Liver (tissue), 9 donors: ENCODE data around the gene NTMT1. TPM values are rescaled to one million over a fixed set of nuclear protein-coding genes. Genes with fewer than 3 reads are reported as not detected.
A peak's percentile ranks its signal among the peaks of the same experiment; 100 is the strongest.

Source experiments
- DNase-seq: peaks from one replicate; pipeline ENCODE4 v3.0.0-alpha.2; 2017; ENCODE audit warnings: low spot score
- H3K27ac ChIP-seq, 2 donors: one replicate each; pipeline ENCODE4 v1.7.0; 2013; ENCODE audit warnings: inconsistent platforms in 2 of 2, low read length in 2 of 2, control low read depth in 1 of 2, low read depth in 1 of 2, mild to moderate bottlenecking in 1 of 2
- H3K27me3 ChIP-seq, 4 donors: one replicate each; pipeline versions ENCODE4 v1.6.1 to v1.7.0; 2013; ENCODE audit warnings: low read length in 3 of 4, inconsistent platforms in 1 of 4, mild to moderate bottlenecking in 1 of 4, moderate library complexity in 1 of 4; ENCODE audit not compliant: control insufficient read depth in 4 of 4, insufficient read depth in 4 of 4
- H3K36me3 ChIP-seq, 4 donors: one replicate each; pipeline versions ENCODE4 v1.6.1 to v1.7.0; 2013; ENCODE audit warnings: low read length in 3 of 4, mild to moderate bottlenecking in 3 of 4, low read depth in 1 of 4, moderate library complexity in 1 of 4; ENCODE audit not compliant: control insufficient read depth in 4 of 4, insufficient read depth in 3 of 4
- H3K4me1 ChIP-seq, 4 donors: one replicate each; pipeline versions ENCODE4 v1.6.1 to v1.7.0; 2013; ENCODE audit warnings: low read length in 3 of 4, mild to moderate bottlenecking in 3 of 4, moderate library complexity in 1 of 4; ENCODE audit not compliant: control insufficient read depth in 4 of 4, insufficient read depth in 4 of 4
- H3K4me3 ChIP-seq, 3 donors: one replicate each; pipeline versions ENCODE4 v1.6.1 to v1.7.0; 2013; ENCODE audit warnings: low read length in 3 of 3, control low read depth in 1 of 3, low read depth in 1 of 3, mild to moderate bottlenecking in 1 of 3
- H3K9ac ChIP-seq, 2 donors: one replicate each; pipeline ENCODE4 v1.7.0; 2013; ENCODE audit warnings: low read length in 2 of 2, mild to moderate bottlenecking in 2 of 2, moderate library complexity in 2 of 2, control low read depth in 1 of 2, low read depth in 1 of 2
- H3K9me3 ChIP-seq, 4 donors: one replicate each; pipeline versions ENCODE4 v1.6.1 to v1.7.0; 2013; ENCODE audit warnings: low read length in 3 of 4; ENCODE audit not compliant: control insufficient read depth in 4 of 4
- ATF3 ChIP-seq: IDR thresholded peaks from 2 replicates; pipeline ENCODE4 v1.6.1; 2016; ENCODE audit warnings: antibody characterized with exemption
- CTCF ChIP-seq: fragments of 150-350 bp; IDR thresholded peaks from 2 replicates; pipeline ENCODE4 v1.5.1; 2017; ENCODE audit warnings: improper control_type of control experiment, low read depth, low read length; ENCODE audit not compliant: missing input control
- EGR1 ChIP-seq, 2 donors: IDR thresholded peaks; 2 replicates each; pipeline ENCODE4 v1.6.1; 2016 to 2018; ENCODE audit warnings: antibody characterized with exemption in 2 of 2, low read depth in 2 of 2
- FOXA1 ChIP-seq: IDR thresholded peaks from 2 replicates; pipeline ENCODE4 v1.6.1; 2016; ENCODE audit warnings: antibody characterized with exemption
- FOXA2 ChIP-seq: IDR thresholded peaks from 2 replicates; pipeline ENCODE4 v1.6.1; 2016; ENCODE audit warnings: antibody characterized with exemption
- GABPA ChIP-seq, 2 donors: IDR thresholded peaks in 1 of 2; conservative IDR thresholded peaks in 1 of 2; 2 replicates each; pipeline ENCODE4 v1.6.1; 2016; ENCODE audit warnings: antibody characterized with exemption in 2 of 2, mild to moderate bottlenecking in 1 of 2, moderate library complexity in 1 of 2
- HNF4A ChIP-seq, 2 donors: conservative IDR thresholded peaks; 2 replicates each; pipeline ENCODE4 v1.6.1; 2016; ENCODE audit warnings: antibody characterized with exemption in 2 of 2, mild to moderate bottlenecking in 2 of 2
- JUND ChIP-seq, 2 donors: IDR thresholded peaks; 2 replicates each; pipeline ENCODE4 v1.6.1; 2016; ENCODE audit warnings: antibody characterized with exemption in 2 of 2
- NR2F2 ChIP-seq: IDR thresholded peaks from 2 replicates; pipeline ENCODE4 v1.6.1; 2016; ENCODE audit warnings: antibody characterized with exemption
- RAD21 ChIP-seq, 2 donors: IDR thresholded peaks; 2 replicates each; pipeline ENCODE4 v1.6.1; 2016; ENCODE audit warnings: antibody characterized with exemption in 2 of 2, mild to moderate bottlenecking in 2 of 2
- RXRA ChIP-seq, 2 donors: IDR thresholded peaks; 2 replicates each; pipeline ENCODE4 v1.6.1; 2017 to 2018; ENCODE audit warnings: antibody characterized with exemption in 2 of 2, mild to moderate bottlenecking in 1 of 2
- SP1 ChIP-seq: IDR thresholded peaks from 2 replicates; pipeline ENCODE4 v1.6.1; 2018; ENCODE audit warnings: antibody characterized with exemption, mild to moderate bottlenecking
- ZBTB33 ChIP-seq: IDR thresholded peaks from 2 replicates; pipeline ENCODE4 v1.6.1; 2016; ENCODE audit warnings: antibody characterized with exemption
- WGBS: extraction: QIAGEN DNeasy Blood & Tissue Kit; methylation state at CpG from one replicate; pipeline ENCODE4 v1.1.7; 2013; 5-methylcytosine and 5-hydroxymethylcytosine counted together
- polyA plus RNA-seq, 2 donors: library from polyadenylated mRNA; stranded (reverse) in 1 of 2; unstranded in 1 of 2; fragments of 200-250 nt in 1 of 2; fragments of >200 nt in 1 of 2; fragmentation: Nextera tagmentation in 1 of 2; extraction: Ambion mirVana in 1 of 2; gene quantifications; one replicate each; pipeline versions ENCODE4 v1.2.1 to v1.2.3, GENCODE V29; 2013 to 2015
- total RNA-seq, 2 donors: library from RNA; depleted of rRNA; stranded (reverse); fragments of >200 nt; gene quantifications; one replicate each; pipeline ENCODE4 v1.2.3, GENCODE V29; 2014
- TF ChIP-seq, protein P1 (sequence below): IDR thresholded peaks from 2 replicates; pipeline ENCODE4 v1.6.1; 2016; ENCODE audit warnings: antibody characterized with exemption
- TF ChIP-seq, protein P2 (sequence below): IDR thresholded peaks from 2 replicates; pipeline ENCODE4 v1.6.1; 2016; ENCODE audit warnings: antibody characterized with exemption, mild to moderate bottlenecking
- donor health status: healthy.
- donor health status: healthy.
- donor health status: healthy.
- donor health status: healthy.
- donor health status: healthy.

Gene NTMT1
- total and polyA plus RNA-seq, 4 donors = 13.1 to 42.5 (median 26.2) TPM

- WGBS = 45% methylated on average over 12 of the region's 12 CpGs
- H3K27me3 ChIP-seq = no peaks in the 10 kb centered on the region
- DNase-seq = peak; percentile 74
- peak overlapping the region; percentile 27 to 36 for H3K27ac ChIP-seq
- H3K36me3 ChIP-seq = peaks cover 0 to 2% (median 0%) of the 10 kb centered on the region in 4 donors
- H3K9ac ChIP-seq = no peak overlapping the region
- no peaks in the 10 kb centered on the region for H3K9me3 ChIP-seq
- no peak overlapping the region for H3K4me3 ChIP-seq
- H3K4me1 ChIP-seq = peaks cover 9 to 46% (median 32%) of the 10 kb centered on the region in 4 donors
- TF ChIP-seq RAD21 (IDR thresholded peaks at IDR 0.05) (peak; percentile 70 to 77), NR2F2 (no peak), CTCF (peak; percentile 64)
These were observed 1.7 kb upstream of the NTMT1 start for GRCh38 chr9:129624168-129624759.

DNA sequence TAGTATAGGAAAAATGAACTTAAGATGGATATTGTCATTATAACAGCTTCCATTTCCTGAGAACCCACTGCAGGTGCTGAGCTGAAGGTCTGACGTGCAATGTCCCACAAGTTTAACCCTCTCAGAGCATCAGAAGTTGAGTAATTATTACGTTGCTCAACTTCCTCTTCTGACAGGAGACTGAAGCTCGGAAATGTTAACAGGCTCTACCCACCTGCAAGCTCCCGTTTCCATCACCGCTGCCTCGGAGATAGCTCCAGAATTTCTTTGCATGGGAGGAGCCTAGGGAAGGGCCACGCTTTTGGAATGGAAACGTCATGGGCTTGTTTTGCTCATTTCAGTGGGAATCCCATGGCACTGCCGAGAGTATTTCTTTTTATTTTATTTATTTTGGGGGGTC, 1.0 kb upstream of the NTMT1 start:
- 34% methylated on average over 9 of the region's 9 CpGs for WGBS
- Histone ChIP-seq H3K27ac (peak overlapping the region; percentile 36 to 55), H3K36me3 (peaks cover 0 to 2% (median 0%) of the 10 kb centered on the region in 4 donors), H3K4me1 (peaks cover 9 to 51% (median 29%) of the 10 kb centered on the region in 4 donors), H3K9me3 (no peaks in the 10 kb centered on the region), H3K27me3 (no peaks in the 10 kb centered on the region), H3K9ac (no peak overlapping the region), H3K4me3 (no peak overlapping the region)
- DNase-seq = no peak
- TF ChIP-seq GABPA (IDR thresholded peaks at IDR 0.05 in 1 of 2, conservative IDR thresholded peaks at IDR 0.05 in 1 of 2) (peak; percentile 18 to 37), SP1 (peak; percentile 20), FOXA1 (no peak)

GRCh38 chr9:129626625-129627284, 792 bp downstream of the NTMT1 start:
- peaks cover 6 to 44% (median 34%) of the 10 kb centered on the region in 4 donors for H3K4me1 ChIP-seq
- H3K4me3 ChIP-seq = peak overlapping the region; percentile 66 to 85 (median 80)
- no peaks in the 10 kb centered on the region for H3K27me3 ChIP-seq
- peak; percentile 53 for DNase-seq
- H3K9ac ChIP-seq = peak overlapping the region; percentile 77 to 85
- no peaks in the 10 kb centered on the region for H3K9me3 ChIP-seq
- H3K27ac ChIP-seq = peak overlapping the region; percentile 91 to 98
- 2% methylated on average over 20 of the region's 20 CpGs for WGBS
- H3K36me3 ChIP-seq = peaks cover 0 to 2% (median under 1%) of the 10 kb centered on the region in 4 donors
- no peak for TF ChIP-seq CTCF
- TF ChIP-seq RXRA (IDR thresholded peaks at IDR 0.05) = peak; percentile 29 to 51
- no peak for TF ChIP-seq ATF3
- no peak for TF ChIP-seq ZBTB33
- TF ChIP-seq GABPA (IDR thresholded peaks at IDR 0.05 in 1 of 2, conservative IDR thresholded peaks at IDR 0.05 in 1 of 2) = peak; percentile 55 to 72
- TF ChIP-seq, protein P1, sequence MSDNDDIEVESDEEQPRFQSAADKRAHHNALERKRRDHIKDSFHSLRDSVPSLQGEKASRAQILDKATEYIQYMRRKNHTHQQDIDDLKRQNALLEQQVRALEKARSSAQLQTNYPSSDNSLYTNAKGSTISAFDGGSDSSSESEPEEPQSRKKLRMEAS = no peak
- TF ChIP-seq RAD21 (IDR thresholded peaks at IDR 0.05) = peak in 1 of 2 donors; percentile 12
- no peak for TF ChIP-seq EGR1 (IDR thresholded peaks at IDR 0.05; ENCODE audit: low read depth in 2 of 2)
- TF ChIP-seq, protein P2, sequence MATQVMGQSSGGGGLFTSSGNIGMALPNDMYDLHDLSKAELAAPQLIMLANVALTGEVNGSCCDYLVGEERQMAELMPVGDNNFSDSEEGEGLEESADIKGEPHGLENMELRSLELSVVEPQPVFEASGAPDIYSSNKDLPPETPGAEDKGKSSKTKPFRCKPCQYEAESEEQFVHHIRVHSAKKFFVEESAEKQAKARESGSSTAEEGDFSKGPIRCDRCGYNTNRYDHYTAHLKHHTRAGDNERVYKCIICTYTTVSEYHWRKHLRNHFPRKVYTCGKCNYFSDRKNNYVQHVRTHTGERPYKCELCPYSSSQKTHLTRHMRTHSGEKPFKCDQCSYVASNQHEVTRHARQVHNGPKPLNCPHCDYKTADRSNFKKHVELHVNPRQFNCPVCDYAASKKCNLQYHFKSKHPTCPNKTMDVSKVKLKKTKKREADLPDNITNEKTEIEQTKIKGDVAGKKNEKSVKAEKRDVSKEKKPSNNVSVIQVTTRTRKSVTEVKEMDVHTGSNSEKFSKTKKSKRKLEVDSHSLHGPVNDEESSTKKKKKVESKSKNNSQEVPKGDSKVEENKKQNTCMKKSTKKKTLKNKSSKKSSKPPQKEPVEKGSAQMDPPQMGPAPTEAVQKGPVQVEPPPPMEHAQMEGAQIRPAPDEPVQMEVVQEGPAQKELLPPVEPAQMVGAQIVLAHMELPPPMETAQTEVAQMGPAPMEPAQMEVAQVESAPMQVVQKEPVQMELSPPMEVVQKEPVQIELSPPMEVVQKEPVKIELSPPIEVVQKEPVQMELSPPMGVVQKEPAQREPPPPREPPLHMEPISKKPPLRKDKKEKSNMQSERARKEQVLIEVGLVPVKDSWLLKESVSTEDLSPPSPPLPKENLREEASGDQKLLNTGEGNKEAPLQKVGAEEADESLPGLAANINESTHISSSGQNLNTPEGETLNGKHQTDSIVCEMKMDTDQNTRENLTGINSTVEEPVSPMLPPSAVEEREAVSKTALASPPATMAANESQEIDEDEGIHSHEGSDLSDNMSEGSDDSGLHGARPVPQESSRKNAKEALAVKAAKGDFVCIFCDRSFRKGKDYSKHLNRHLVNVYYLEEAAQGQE = peak; percentile 68
- peak; percentile 75 for TF ChIP-seq SP1
- TF ChIP-seq FOXA2 = no peak
- no peak for TF ChIP-seq JUND (IDR thresholded peaks at IDR 0.05)
- TF ChIP-seq NR2F2 = no peak
- TF ChIP-seq FOXA1 = peak; percentile 5
- peak; percentile 87 to 89 for TF ChIP-seq HNF4A (conservative IDR thresholded peaks at IDR 0.05)
